Endodermal cell (in vitro differentiated cells): Measurements from ENCODE around the gene CREBBP. TPM values are rescaled to one million over a fixed set of nuclear protein-coding genes. Genes with fewer than 3 reads are reported as not detected.

Experiments used
- DNase-seq: peaks from one replicate; pipeline ENCODE4 v3.0.0-alpha.2; 2017
- H3K27ac ChIP-seq: 2 replicates; pipeline ENCODE4 v1.5.1; 2013; ENCODE audit warnings: mild to moderate bottlenecking, low read depth, low read length, moderate library complexity
- H3K27me3 ChIP-seq: 2 replicates; pipeline ENCODE4 v1.6.1; 2013; ENCODE audit warnings: mild to moderate bottlenecking, low read length, moderate library complexity; ENCODE audit not compliant: insufficient read depth, control insufficient read depth, poor library complexity, severe bottlenecking
- H3K36me3 ChIP-seq: 2 replicates; pipeline ENCODE4 v1.7.0; 2013; ENCODE audit warnings: mild to moderate bottlenecking, low read length, moderate library complexity; ENCODE audit not compliant: control insufficient read depth, insufficient read depth
- H3K4me1 ChIP-seq: one replicate; pipeline ENCODE4 v1.7.0; 2013; ENCODE audit warnings: low read length; ENCODE audit not compliant: control insufficient read depth, insufficient read depth
- H3K4me3 ChIP-seq: 2 replicates; pipeline ENCODE4 v1.5.1; 2013; ENCODE audit warnings: mild to moderate bottlenecking, low read length, moderate library complexity
- H3K9ac ChIP-seq: 2 replicates; pipeline ENCODE4 v1.6.1; 2013; ENCODE audit warnings: mild to moderate bottlenecking, low read length, moderate library complexity; ENCODE audit not compliant: poor library complexity, severe bottlenecking; ENCODE audit errors: extremely low read depth
- H3K9me3 ChIP-seq: 2 replicates; pipeline ENCODE4 v1.6.1; 2013; ENCODE audit warnings: mild to moderate bottlenecking, low read length, moderate library complexity; ENCODE audit not compliant: control insufficient read depth
- H3K27ac Mint-ChIP-seq: 2 replicates; pipeline ENCODE4 v1.8.0; 2020; ENCODE audit warnings: mixed read lengths
- H3K27me3 Mint-ChIP-seq: 2 replicates; pipeline ENCODE4 v1.8.0; 2021; ENCODE audit warnings: mild to moderate bottlenecking, mixed read lengths; ENCODE audit not compliant: insufficient read depth
- H3K36me3 Mint-ChIP-seq: 2 replicates; pipeline ENCODE4 v1.8.0; 2020; ENCODE audit warnings: low read depth, mixed read lengths
- H3K4me1 Mint-ChIP-seq: 2 replicates; pipeline ENCODE4 v1.8.0; 2020; ENCODE audit warnings: mixed read lengths
- H3K4me3 Mint-ChIP-seq: 2 replicates; pipeline ENCODE4 v1.8.0; 2020; ENCODE audit warnings: mild to moderate bottlenecking, moderate library complexity, mixed read lengths
- H3K9me3 Mint-ChIP-seq: 2 replicates; pipeline ENCODE4 v1.8.0; 2020; ENCODE audit warnings: mild to moderate bottlenecking, mixed read lengths
- CTCF ChIP-seq: fragments of 200-600 bp; sonication (generic); conservative IDR thresholded peaks from 2 replicates; pipeline ENCODE4 v1.5.0; 2021; ENCODE audit warnings: antibody characterized with exemption, mild to moderate bottlenecking
- WGBS, 2 experiments: methylation state at CpG; one replicate each; pipeline versions ENCODE4 v1.1.5 to v1.1.7; 2013; ENCODE audit warnings: missing lambda C conversion rate in 2 of 2, mixed read lengths in 1 of 2; ENCODE audit not compliant: insufficient coverage in 1 of 2, insufficient read length in 1 of 2; 5-methylcytosine and 5-hydroxymethylcytosine counted together
- total RNA-seq, 2 donors: library from RNA; stranded (reverse); fragmentation: NEBNext Ultra II Directional in 1 of 2; extraction: Animal tissue kit (Norgen Biotek cat#: 25700) in 1 of 2; gene quantifications; 2 replicates in 1 of 2; 3 replicates in 1 of 2; pipeline ENCODE4 v1.2.1, GENCODE V29; 2021

CREBBP gene
- total RNA-seq, 2 donors from 2014 or later: 71.1 to 103 TPM

GRCh38 chr16:3730161-3731125 is 150.1 kb downstream of the CREBBP start:
- 95 to 96% methylated on average over 21 to 24 of the region's 24 CpGs for WGBS, 2 experiments
- TF ChIP-seq CTCF: no peak
- Mint-ChIP-seq H3K4me1 (no peaks in the 10 kb centered on the region), H3K4me3 (no peak overlapping the region), H3K36me3 (peaks cover 74% of the 10 kb centered on the region), H3K27ac (no peak overlapping the region), H3K27me3 (no peaks in the 10 kb centered on the region), H3K9me3 (peaks cover 5% of the 10 kb centered on the region)
- no peaks in the 10 kb centered on the region for H3K4me1 ChIP-seq
- H3K9me3 ChIP-seq: no peaks in the 10 kb centered on the region
- no peak overlapping the region for H3K4me3 ChIP-seq
- no peak overlapping the region for H3K27ac ChIP-seq
- H3K27me3 ChIP-seq: no peaks in the 10 kb centered on the region
- H3K36me3 ChIP-seq: peaks cover 58% of the 10 kb centered on the region
- no peak for DNase-seq
- H3K9ac ChIP-seq: no peak overlapping the region

- peaks cover 49% of the 10 kb centered on the region for H3K36me3 ChIP-seq
- no peak overlapping the region for H3K4me3 ChIP-seq
- 96 to 97% methylated on average over 28 to 49 of the region's 49 CpGs for WGBS, 2 experiments
- Mint-ChIP-seq H3K27me3 (no peaks in the 10 kb centered on the region), H3K36me3 (peaks cover 64% of the 10 kb centered on the region), H3K9me3 (peaks cover 2% of the 10 kb centered on the region), H3K4me1 (no peaks in the 10 kb centered on the region), H3K27ac (no peak overlapping the region), H3K4me3 (no peak overlapping the region)
- H3K27ac ChIP-seq: no peak overlapping the region
- H3K4me1 ChIP-seq: no peaks in the 10 kb centered on the region
- no peak for TF ChIP-seq CTCF
- H3K9ac ChIP-seq: no peak overlapping the region
- no peak for DNase-seq
- H3K27me3 ChIP-seq: no peaks in the 10 kb centered on the region
- H3K9me3 ChIP-seq: no peaks in the 10 kb centered on the region
Observed at GRCh38 chr16:3729161-3730112, 151.1 kb downstream of the CREBBP start.

- Mint-ChIP-seq H3K4me1 (no peaks in the 10 kb centered on the region), H3K36me3 (peaks cover 57% of the 10 kb centered on the region), H3K4me3 (no peak overlapping the region), H3K27ac (no peak overlapping the region), H3K27me3 (no peaks in the 10 kb centered on the region), H3K9me3 (peaks cover 2% of the 10 kb centered on the region)
- no peaks in the 10 kb centered on the region for H3K4me1 ChIP-seq
- no peak overlapping the region for H3K9ac ChIP-seq
- H3K27me3 ChIP-seq: no peaks in the 10 kb centered on the region
- H3K36me3 ChIP-seq: peaks cover 42% of the 10 kb centered on the region
- WGBS, 2 experiments: 98% methylated on average over 16 to 31 of the region's 31 CpGs
- H3K27ac ChIP-seq: no peak overlapping the region
- no peak for TF ChIP-seq CTCF
- DNase-seq: no peak
- no peak overlapping the region for H3K4me3 ChIP-seq
- H3K9me3 ChIP-seq: no peaks in the 10 kb centered on the region
Observed at GRCh38 chr16:3728424-3729160, 151.9 kb downstream of the CREBBP start.
